Large intestine (tissue), 3 donors: ENCODE measurements around the gene MSL3B.

Source experiments
- DNase-seq, 2 donors: peaks; one replicate each; pipeline versions ENCODE4 v3.0.0 to v3.0.0-alpha.2; 2013
- H3K27ac ChIP-seq: one replicate; pipeline ENCODE4 v1.5.1; 2013; ENCODE audit warnings: low read length
- H3K27me3 ChIP-seq: 2 replicates; pipeline ENCODE4 v1.6.1; 2013; ENCODE audit warnings: low read length; ENCODE audit not compliant: control insufficient read depth, insufficient read depth
- H3K36me3 ChIP-seq: 2 replicates; pipeline ENCODE4 v1.6.1; 2013; ENCODE audit warnings: low read length; ENCODE audit not compliant: control insufficient read depth, insufficient read depth
- H3K4me1 ChIP-seq: one replicate; pipeline ENCODE4 v1.6.1; 2013; ENCODE audit warnings: low read length; ENCODE audit not compliant: control insufficient read depth, insufficient read depth
- H3K4me3 ChIP-seq: one replicate; pipeline ENCODE4 v1.5.1; 2013; ENCODE audit warnings: low read length
- H3K9me3 ChIP-seq: one replicate; pipeline ENCODE4 v1.6.1; 2013; ENCODE audit warnings: mild to moderate bottlenecking, low read depth, low read length, moderate library complexity; ENCODE audit not compliant: control insufficient read depth
- WGBS: methylation state at CpG from one replicate; pipeline ENCODE4 v1.1.5; 2013; ENCODE audit warnings: low lambda C conversion rate; ENCODE audit not compliant: insufficient coverage; 5-methylcytosine and 5-hydroxymethylcytosine counted together

Gene MSL3B

DNA sequence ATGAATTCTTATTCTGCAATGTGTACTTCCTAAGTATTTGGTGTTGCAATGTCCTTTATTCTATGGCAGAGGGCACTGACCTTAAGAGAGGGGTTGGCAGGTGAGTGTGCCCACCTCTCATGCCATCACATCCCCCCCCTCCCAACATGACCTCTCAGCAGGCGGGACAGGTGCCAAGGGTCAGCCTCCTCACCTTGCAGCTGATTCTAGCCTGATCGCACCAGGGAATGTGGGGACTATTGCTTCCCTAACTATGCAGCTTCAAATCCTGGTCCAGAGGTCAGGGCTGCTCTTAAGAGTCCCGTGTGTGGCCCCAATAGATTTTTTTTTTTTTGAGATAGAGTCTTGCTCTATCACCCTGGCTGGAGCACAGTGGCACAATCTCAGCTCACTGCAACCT, 23.4 kb downstream of the MSL3B start:
- H3K36me3 ChIP-seq = peaks cover 53% of the 10 kb centered on the region

DNA sequence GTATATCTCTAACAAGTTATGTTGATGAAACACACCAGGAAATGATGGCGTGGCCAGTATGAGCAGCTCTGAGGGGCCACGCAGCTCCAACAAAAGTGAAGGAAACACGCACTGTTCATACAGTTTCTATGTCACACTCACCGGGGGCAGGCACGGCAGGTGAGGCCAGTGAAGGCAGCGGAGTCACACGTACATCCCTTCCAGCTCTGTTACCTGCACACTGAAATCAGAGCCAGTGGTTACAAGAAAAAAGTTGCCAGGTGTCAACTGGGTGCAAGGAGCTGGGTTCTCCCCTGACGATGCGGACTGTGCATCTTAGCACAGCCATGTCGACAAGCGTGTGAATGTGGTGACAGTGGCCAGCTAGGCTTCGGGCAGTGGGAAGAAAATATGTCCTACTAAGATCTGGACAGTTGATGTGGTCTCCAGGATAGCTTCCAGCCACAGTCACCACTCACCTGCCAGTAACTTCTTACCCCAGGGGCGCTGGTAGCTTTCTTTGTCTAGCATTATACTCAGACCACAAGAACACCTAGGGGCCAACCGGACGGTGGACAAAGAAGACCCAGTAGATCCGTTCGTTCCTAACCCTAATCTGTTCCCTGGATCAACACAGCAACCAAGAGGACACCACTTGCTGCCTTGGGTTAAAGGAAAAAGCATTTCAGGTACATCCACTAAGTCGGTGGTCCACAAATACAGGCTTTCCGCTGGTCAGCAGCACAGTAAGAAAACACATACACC, 23.9 kb downstream of the MSL3B start:
- H3K4me3 ChIP-seq = no peak overlapping the region
- H3K36me3 ChIP-seq = peaks cover 56% of the 10 kb centered on the region
- H3K9me3 ChIP-seq = no peaks in the 10 kb centered on the region
- no CpG with 5 or more reads among the region's 19 CpGs for WGBS
- DNase-seq = no peak
- H3K4me1 ChIP-seq = no peaks in the 10 kb centered on the region
- H3K27me3 ChIP-seq = no peaks in the 10 kb centered on the region
- H3K27ac ChIP-seq = no peak overlapping the region

More for the DNA sequence above, 23.4 kb downstream of the MSL3B start:
- H3K27ac ChIP-seq = no peak overlapping the region
- H3K27me3 ChIP-seq = no peaks in the 10 kb centered on the region
- no peaks in the 10 kb centered on the region for H3K9me3 ChIP-seq
- no CpG with 5 or more reads among the region's 3 CpGs for WGBS
- H3K4me1 ChIP-seq = no peaks in the 10 kb centered on the region
- H3K4me3 ChIP-seq = no peak overlapping the region
- no peak for DNase-seq

GRCh38 chr2:233841183-233841582, 27.0 kb downstream of the MSL3B start:
- Histone ChIP-seq H3K4me3 (no peak overlapping the region), H3K27me3 (no peaks in the 10 kb centered on the region), H3K9me3 (no peaks in the 10 kb centered on the region), H3K36me3 (peaks cover 44% of the 10 kb centered on the region), H3K4me1 (no peaks in the 10 kb centered on the region), H3K27ac (no peak overlapping the region)
- no peak for DNase-seq
- WGBS = no CpG with 5 or more reads among the region's 11 CpGs

- H3K27me3 ChIP-seq = no peaks in the 10 kb centered on the region
- H3K4me3 ChIP-seq = no peak overlapping the region
- no peak overlapping the region for H3K27ac ChIP-seq
- no peak for DNase-seq
- WGBS = no CpG with 5 or more reads among the region's 9 CpGs
- H3K36me3 ChIP-seq = peaks cover 51% of the 10 kb centered on the region
- H3K9me3 ChIP-seq = no peaks in the 10 kb centered on the region
- H3K4me1 ChIP-seq = no peaks in the 10 kb centered on the region
Observed at GRCh38 chr2:233840520-233840919, 27.7 kb downstream of the MSL3B start.

DNA sequence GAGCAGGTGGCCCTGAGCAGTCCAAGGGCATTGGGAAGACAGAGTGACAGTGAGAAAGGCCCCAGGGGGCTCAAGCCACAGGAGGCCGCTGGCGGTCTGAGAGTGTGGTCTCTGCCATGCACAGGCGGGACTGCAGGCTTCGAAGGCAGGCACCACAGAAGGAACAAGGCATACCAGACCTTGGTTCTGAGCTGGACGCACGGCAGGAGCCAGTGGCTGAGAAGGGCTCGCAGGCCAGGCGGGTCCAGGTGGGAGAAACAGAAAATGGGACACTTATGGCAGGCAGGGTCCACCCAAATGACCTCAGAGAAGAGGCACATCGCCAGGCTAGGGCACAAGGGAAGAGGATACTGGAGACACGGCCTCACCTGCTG, 28.8 kb downstream of the MSL3B start:
- H3K4me3 ChIP-seq = no peak overlapping the region
- DNase-seq = no peak
- no peaks in the 10 kb centered on the region for H3K4me1 ChIP-seq
- no peak overlapping the region for H3K27ac ChIP-seq
- peaks cover 50% of the 10 kb centered on the region for H3K36me3 ChIP-seq
- no peaks in the 10 kb centered on the region for H3K27me3 ChIP-seq
- no CpG with 5 or more reads among the region's 10 CpGs for WGBS
- no peaks in the 10 kb centered on the region for H3K9me3 ChIP-seq

DNA sequence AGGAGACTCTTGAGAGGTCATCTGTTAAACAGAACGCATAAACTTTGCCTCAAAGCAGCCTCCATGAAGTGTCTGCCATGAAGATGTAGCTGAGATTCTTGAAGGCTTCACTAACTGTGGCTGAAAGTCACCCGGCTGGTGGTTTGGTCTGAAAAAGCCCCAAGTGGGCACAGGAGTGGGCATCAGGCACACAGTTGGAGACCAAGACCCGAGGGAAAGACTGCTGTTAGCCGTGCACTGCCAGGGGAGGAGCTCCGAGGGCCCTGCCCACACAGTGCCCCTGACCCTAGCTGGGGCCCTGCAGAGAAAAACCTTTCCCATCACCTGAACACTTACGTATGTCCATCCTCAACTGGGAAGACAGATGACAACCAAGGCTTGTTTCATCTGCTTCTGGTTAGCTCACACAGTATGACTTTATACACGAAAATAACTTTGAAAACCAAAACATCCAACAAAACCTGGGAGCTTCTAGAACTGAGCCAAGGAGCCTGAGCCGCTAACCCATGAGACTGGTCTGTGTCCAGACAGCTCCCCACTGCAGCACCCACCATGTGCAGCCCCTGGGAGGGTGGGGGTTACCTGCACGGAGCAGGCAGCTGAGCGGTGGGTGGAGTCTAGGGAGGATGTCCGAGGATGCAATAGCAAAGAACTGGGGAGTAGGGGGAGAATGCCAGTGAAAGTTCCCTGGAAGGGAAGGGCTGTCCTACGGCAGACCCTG, 29.3 kb downstream of the MSL3B start:
- H3K4me3 ChIP-seq = no peak overlapping the region
- H3K9me3 ChIP-seq = no peaks in the 10 kb centered on the region
- H3K27me3 ChIP-seq = no peaks in the 10 kb centered on the region
- H3K4me1 ChIP-seq = no peaks in the 10 kb centered on the region
- no peak for DNase-seq
- H3K36me3 ChIP-seq = peaks cover 49% of the 10 kb centered on the region
- H3K27ac ChIP-seq = no peak overlapping the region
- 100% methylated on average over 1 of the region's 12 CpGs for WGBS

- DNase-seq = no peak
- no peak overlapping the region for H3K4me3 ChIP-seq
- no peaks in the 10 kb centered on the region for H3K4me1 ChIP-seq
- peaks cover 46% of the 10 kb centered on the region for H3K36me3 ChIP-seq
- H3K27me3 ChIP-seq = no peaks in the 10 kb centered on the region
- H3K9me3 ChIP-seq = no peaks in the 10 kb centered on the region
- no peak overlapping the region for H3K27ac ChIP-seq
- WGBS = 100% methylated on average over 1 of the region's 7 CpGs
Observed at GRCh38 chr2:233838251-233838650, 29.9 kb downstream of the MSL3B start.

DNA sequence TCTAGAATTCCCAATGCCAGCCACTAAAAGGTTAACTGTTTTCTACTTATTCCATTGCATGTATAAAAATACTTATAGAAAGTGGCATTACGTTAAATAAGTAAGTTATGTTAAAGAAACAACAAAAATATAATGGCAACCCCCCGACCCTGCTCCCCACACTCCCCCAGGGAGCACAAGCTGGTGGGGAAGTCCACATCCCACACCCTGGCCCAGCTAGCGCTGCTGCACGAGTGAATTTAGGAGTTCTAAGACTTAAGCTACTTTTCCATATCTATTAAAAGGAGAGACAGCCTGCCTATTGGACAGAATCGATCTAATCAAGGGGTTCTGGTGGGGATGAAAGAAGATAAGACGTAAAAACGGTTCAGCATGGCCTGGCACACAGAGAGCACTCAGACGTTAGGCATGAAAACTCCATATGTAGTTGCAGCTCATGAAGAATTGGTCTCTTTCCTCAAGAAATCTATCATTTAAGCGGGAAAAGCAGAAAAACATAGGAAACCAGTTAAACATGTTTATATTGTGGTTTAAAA, 30.4 kb downstream of the MSL3B start:
- Histone ChIP-seq H3K27ac (no peak overlapping the region), H3K27me3 (no peaks in the 10 kb centered on the region), H3K4me3 (no peak overlapping the region), H3K36me3 (peaks cover 46% of the 10 kb centered on the region), H3K4me1 (peaks cover 3% of the 10 kb centered on the region), H3K9me3 (no peaks in the 10 kb centered on the region)
- no peak for DNase-seq
- 93% methylated on average over 5 of the region's 9 CpGs for WGBS

DNA sequence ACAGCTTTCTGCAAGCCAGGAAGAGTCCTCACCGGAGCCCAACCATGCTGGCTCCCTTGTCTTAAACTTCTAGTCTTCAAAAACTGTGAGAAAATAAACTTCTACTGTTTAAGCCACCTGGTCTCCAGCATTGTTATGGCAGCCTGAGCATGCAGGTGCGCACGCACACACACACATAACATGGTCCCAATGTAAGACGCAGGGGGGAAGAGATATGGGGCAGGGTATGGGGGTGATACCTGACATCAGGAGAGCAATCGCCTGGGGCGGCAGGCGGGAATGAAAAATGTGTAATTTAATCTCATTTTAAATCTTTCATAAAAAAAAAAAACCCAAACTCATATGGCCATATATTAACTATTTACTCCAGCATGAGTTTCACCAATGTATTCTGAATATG, 31.8 kb downstream of the MSL3B start:
- H3K36me3 ChIP-seq = peaks cover 40% of the 10 kb centered on the region
- H3K27me3 ChIP-seq = no peaks in the 10 kb centered on the region
- no peaks in the 10 kb centered on the region for H3K9me3 ChIP-seq
- WGBS = no CpG with 5 or more reads among the region's 7 CpGs
- no peak for DNase-seq
- no peak overlapping the region for H3K27ac ChIP-seq
- H3K4me1 ChIP-seq = peaks cover 5% of the 10 kb centered on the region
- no peak overlapping the region for H3K4me3 ChIP-seq

GRCh38 chr2:233835230-233836186, 32.7 kb downstream of the MSL3B start:
- no peak overlapping the region for H3K27ac ChIP-seq
- DNase-seq = no peak
- no peaks in the 10 kb centered on the region for H3K9me3 ChIP-seq
- peaks cover 33% of the 10 kb centered on the region for H3K36me3 ChIP-seq
- H3K4me1 ChIP-seq = peaks cover 5% of the 10 kb centered on the region
- WGBS = no CpG with 5 or more reads among the region's 14 CpGs
- no peak overlapping the region for H3K4me3 ChIP-seq
- no peaks in the 10 kb centered on the region for H3K27me3 ChIP-seq
